ENCODE measurements around the gene WSCD2.

The WSCD2 gene

DNA sequence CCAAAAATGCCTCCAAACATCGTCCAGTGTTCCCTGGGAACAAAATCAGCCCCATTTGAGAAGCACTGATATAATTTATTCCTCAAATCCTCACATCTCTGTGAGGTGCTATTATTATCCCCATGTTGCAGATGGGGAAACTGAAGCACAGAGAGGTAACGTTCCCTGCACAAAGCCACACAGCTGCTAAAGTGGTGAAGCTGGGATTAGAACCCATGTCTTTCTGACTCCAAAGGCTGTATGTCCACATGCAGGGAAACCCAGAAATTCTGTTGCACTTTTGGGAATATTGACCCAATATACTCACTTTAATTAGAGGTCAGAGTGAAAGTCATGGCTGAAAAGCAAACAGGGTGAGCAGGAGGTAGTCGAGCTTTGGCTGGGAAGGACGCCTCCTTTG lies 19.1 kb upstream of the WSCD2 start:
- no peak for FAIRE-seq

DNA sequence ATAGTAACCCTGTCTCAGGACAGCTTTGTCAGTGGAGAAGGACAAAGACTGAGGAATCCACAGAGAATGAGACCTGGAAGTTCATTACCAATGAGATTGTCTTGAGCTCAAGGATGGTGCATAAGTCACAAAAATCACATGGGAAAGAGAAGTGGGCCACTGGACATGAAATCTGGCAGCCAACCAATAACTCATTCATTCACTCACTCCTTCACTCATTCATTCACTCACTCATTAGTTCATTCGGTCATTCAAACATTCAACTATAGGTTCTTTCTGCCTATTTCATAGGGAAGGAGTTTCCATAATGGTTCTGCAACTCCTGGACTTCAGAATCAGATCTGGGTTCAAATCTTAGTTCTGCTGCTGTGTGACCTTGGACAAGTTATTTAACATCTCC lies 18.2 kb upstream of the WSCD2 start:
- no peak for FAIRE-seq

DNA sequence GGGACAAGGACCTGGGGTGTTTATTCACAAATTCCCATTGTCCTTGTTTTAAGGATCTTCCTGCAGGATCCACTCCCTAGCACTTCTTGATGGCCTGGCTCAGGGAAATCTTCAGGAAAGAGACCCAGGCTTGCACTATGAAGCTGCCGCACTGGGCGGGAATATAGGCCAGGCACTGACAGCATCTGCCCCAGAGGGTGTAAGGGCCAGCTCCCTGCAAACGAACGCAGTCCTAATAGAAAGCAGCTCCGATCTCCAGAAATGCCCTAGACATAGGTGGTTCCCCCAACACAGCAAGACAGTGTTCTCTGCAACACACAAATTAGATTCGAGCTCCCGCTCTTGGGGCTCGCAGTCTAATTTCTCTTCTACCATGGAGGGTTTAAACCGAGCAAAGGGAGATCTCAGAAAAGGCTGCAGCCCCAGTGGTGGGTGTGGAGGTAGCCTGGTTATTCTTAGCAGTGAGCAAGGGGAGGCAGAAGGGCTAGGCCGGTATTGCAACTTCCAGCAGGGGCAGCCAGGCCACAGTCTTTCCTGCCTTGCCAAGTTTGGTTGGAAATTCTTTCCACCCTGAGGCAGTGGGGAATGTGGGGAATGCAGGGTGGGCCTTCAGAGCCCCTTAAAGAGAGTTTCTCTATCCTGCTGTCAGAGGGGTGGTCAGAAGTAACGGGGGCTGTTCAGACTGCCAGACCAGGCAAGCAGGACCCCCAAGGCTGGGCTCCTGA lies 16.1 kb upstream of the WSCD2 start:
- FAIRE-seq = no peak

DNA sequence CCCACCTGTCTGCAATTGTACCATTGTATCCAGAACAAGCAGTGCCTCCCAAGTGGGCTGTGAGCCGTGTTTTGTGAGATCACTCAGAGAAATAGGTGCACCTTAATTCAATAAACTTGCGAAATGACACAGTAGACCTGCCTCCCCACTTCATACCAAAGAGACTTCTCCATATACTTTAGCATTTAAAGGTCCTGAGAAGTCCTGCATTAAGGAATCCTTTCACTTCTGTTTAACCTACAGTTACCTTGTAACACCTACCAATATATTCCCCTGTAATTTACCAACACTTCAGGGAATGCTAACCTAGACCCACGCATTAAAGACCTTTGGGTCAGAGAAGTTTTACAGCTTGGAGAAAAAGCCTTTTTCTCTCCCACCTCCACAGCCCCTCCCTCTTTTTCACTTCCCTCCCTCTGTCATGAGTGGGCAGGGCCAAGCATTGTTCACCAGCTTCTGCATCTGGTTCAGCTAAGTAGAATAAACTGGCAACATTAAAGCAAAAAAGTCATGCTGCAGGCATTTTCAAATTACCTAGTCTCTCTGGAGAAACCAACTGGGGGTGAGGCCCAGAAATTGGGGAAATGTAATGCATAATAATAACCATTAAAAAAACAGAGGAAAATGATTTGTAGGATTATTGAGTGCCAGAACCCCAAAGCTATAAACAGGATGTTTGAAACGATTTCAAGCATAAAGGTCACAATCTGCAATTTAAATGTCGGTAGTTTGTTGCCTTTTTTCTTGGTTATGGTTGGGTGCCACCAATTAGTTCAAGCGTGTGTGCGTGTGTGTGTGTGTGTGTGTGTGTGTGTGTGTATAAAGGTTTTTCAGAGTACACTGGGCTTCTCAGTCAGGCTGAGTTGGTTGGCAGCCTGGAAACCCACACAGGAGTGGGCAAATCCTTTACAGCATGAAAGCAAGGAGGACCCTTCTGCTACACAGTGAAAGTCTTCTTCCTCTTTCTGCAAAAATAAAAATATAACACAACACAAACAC lies 13.7 kb upstream of the WSCD2 start:
- no peak for FAIRE-seq

DNA sequence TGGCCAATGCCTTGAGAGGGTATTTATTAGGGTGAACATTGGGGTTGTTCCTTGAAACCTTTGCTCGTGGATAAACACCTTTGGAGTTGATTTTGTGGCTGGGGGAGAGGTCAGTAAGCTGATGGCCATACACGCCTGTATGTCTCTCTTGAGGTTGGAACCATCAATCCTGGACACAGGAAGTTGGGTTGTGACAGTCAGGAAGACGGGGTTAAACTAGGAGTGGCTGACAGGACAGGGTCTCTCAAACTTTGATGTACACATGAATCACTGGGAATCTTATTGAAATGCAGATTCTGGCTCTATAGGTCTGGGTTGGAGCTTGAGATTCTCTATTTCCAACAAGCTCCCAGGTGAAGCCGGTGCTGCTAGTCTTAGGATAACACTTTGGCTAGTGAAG lies 12.8 kb upstream of the WSCD2 start:
- no peak for FAIRE-seq

DNA sequence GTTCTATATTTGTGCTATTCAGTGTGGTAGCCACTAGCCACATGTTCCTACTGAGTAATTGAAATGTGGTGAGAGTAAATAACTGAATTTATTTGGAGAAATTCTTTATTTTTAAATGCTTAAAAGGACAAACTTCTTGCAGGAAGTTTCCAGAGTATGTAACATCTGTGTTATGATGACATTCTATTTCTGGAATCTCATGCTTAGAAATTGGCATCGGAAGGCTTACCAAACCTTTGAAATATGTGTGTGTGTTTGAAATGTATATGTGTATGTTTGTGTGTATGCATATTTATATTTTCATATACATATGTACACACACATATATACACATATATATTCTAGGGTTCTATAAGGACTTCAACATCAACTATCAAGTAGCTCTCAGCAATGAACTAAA lies 12.4 kb upstream of the WSCD2 start:
- FAIRE-seq = no peak

DNA sequence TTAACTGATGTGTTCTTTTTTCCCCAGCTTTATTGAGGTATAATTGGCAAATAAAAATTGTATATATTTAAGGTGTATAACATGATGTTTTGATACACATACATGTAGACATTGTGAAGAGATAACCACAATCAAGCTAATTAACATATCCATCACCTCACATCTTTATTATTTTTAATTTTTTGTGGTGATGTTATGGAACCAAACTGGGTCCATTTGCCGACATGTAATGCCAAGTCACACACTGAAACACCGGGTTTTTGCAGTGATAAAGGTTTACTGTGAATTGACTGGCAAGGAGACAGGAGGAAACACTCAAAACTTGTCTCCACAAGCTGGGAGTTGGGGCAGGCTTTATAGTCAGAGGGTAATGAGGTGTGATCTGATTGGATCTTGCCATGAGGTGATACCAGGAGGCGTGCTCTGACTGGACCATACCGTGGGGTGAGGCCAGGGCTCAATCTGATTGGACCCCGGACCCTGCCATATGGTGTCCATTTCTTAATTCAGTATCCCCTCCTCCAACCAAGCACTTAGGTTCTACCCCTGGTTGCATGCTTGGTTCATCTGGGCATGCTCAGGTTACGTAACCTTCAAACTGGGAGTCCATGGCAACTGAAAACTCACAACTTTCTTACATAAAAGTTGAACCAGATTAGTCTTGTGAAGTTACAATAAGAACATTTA lies 11.8 kb upstream of the WSCD2 start:
- no peak for FAIRE-seq

DNA sequence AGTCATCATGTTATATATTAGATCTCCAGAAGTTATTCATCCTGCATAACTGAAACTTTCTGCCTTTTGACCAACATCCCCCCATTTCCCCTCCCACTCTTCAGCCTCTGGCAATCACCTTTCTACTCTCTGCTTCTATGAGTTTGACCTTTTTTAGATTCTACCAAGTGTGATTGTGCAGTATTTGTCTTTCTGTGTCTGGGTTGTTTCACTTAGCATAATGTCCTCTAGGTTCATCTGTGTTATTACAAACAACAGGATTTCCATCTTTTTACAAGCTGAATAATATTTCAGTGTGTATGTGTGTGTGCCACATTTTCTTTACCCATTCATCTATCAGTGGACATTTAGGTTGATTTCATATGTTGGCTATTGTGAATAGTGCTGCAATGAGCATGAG lies 11.2 kb upstream of the WSCD2 start:
- no peak for FAIRE-seq

DNA sequence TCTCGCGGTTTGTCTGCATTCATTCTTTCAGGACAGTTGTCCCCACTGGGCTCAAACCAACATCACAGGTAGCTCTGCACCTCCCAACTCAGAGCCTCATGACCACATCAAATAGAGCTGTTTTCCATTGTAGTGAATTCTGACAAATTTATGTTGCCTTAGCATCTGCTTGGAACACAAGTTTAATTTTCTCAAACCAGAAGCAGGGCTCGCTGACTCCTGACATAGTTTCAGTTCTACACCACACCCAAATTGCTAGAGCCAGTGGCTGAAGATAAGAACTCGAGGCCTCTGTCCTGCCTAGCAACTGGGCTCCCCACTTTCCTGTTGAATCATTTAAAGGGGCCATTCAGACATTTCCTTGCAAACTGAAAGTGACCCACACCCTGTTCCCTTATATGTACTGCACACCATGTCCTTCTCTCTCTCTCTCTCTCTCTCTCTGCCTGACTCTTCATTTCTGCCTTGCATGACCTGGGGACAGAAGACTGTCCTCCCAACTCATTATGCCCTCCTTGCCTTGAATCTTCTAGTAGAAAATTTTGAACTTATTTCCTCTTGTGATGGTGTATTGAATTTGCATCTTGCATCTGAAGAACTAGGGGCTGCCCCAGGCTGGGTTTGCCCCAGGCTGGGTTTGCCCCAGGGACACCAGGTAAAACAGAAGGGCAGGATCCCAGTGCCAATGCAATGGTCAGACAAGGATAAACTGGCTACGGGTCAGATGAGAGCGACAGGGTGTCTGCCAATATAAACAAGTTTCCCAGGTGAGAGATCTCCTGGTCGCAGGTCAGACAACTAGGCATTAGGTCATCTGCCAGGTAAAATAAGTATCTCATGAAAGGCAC lies 9.7 kb upstream of the WSCD2 start:
- FAIRE-seq = no peak

DNA sequence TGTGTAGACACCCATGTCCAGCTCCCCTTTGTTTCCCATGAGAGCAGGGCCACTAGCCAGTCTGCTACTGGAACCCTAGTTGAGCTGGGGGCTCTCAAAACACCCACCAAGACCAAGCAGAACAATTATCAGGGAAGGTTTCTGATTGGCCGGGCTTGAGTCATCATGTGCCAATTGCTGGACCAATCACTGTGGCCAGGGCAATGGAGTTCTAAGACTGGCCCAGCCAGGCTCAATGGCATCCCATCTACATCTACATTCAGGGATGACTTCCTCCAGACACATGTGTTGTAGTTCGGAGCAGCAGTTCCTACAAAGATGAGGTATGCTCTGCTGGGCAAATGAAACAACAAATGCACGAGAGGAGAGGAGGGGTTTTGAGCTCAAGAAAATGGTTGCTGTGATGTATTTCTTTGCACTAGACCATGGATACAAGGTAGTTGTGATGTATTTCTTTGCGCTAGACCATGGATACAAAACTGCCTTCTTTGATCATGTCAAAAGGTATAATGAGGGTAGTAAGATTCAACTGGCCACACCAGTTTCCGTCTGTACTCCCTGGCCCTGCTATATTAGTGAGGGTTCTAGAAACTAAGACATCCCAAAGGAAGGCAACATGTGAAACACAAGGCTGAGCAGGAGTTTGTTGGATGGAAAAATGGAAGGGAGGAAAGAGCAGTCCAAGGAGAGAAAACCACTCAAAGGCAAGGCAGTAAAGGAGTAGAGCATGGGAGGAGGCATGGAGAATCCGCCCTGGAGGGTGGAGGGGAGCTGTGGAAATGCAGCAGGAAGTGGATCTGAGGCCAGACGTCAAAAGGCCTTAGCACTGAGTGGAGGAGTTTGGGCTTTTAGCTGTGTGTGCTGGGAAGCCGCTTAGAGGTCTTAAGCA lies 8.9 kb upstream of the WSCD2 start:
- FAIRE-seq = no peak

DNA sequence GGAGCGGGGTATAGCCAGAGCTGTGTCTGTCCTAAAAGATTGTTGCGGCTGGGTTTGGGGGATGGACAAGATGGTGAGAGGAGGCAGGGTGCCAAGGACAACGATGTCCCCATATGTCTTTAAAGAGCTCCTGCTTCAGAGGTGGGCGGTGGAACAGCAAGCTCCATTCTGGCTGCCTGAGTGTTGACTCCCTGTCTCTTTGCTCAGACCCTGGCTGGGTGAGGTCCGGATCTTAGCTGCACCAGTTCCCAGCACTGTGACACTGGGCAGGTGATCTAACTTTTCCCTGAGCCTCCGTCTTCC lies 8.3 kb upstream of the WSCD2 start:
- FAIRE-seq = no peak

DNA sequence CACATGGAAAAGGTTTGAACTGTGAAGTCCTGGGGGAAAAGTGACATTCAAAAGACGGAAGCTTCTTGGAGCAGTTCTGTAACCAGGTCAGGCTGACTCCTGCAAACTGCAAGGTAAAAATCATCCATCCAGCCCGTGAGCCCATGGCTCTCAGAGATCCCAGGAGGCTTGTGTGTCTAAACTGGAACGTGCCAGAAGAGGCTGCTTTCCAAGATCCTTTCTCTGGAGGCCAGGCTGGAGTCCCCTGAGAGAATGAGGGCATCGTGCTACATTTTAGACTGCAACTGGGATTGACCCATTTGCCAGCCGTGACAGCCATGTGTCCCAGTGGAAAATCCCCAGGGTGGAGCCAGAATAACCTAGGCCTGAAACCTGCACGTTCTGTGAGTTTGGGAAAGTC lies 7.8 kb upstream of the WSCD2 start:
- FAIRE-seq = no peak

DNA sequence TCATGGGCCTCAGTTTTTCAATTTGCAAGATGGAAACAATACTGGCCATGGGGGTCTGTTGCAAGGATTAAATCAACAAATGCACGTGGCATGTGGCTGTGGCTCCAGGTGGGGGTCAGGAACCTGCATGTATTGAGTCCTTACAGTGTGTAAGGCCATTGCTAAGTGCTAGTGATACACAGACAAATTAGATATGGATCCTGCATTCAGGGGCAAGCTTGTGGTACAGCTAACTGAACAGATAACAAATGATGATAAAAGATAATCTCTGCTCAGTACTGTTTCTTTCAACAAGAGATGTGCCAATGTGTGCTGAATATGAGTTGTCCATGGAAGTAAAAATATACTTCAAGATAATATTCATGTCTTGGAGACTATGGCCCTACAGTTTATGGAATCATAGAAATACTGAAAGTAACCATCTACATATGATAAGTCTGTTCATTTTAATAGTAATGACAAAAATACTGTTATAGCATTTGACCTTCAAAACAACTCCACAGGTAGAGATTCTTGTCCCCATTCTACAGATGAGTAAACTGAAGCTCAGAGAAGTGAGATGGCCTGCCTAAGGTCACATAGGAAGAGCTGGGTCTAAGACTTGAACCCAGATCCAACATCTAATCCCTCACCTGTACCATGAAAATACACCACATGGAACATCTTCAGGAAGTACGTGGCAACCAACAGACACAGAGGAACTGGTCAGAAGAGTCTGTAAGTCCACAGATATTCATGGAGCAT lies 7.2 kb upstream of the WSCD2 start:
- FAIRE-seq = no peak

DNA sequence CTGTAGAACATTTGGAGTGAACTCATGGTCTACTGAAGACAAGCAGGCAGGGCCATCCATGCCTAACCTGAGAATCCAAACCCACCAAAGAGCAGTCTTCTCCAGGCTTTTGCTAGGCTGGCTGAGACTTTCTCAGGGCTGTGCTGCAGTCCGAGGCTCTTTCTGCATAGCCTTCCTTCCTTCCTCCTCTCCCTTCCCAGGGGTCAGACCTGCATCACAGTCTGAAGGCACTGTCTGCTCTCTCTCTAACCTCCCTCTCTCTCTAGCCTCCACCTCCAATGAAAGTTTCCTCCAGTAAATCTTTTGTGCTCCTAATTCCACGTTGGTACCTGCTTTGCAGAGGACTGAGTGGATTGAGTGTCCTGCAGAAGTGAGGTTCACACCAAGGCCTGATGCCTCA lies 6.4 kb upstream of the WSCD2 start:
- FAIRE-seq = no peak

DNA sequence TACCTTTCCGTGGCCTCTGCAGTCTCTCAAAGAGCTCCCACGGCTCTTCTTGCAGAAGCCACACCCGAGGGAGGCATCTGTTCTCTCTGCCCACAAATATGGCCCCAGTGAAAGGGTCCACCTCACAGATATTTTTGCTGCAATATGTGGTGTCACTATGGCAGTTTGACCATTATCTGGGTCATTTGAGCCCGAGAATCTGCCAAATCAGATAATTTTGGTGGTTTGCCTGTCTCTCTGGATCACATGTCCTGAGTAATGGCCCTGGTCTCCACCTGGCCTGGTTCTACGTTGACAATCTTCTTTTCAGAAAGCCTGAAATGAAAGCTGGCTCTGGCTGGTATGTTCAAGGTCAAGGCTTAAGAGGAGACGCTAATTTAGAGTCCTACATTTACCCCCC lies 5.7 kb upstream of the WSCD2 start:
- no peak for FAIRE-seq

DNA sequence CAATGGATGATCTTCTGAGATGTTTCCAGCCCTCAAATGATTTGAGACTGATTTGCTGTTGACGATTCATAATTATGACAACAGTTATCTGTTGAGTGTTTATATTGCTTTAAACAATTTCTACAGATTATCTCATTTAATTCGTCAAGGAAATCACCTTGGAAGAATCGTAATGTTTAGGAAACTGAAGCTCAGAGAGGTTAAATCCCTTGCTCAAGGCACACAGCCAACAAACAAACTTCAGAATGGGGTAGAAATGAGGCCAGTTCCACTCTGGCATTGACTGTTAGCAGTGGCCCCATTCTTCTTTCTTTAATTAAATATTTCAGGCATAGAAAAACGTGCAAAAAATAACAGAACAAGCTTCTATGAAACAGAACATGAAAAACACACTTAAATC lies 4.0 kb upstream of the WSCD2 start:
- FAIRE-seq = no peak

DNA sequence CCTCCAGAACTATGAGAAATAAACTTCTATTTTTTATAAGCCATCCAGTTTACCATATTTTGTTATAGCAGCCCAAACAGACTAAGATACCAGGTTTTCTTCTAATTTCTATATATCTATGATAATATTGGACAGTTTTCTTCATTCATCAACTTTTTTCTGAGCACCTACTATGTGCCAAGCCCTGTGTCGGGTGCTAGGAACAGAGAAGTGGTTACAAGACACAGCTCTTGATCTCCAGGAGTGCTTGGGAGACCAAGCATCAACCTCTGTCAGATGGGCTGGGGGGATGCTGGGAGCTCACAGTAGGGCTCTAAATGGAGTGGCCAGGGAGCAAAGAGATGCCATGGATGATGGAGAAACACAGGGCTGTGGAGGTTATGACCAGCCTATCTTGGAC lies 2.9 kb upstream of the WSCD2 start:
- FAIRE-seq = no peak

DNA sequence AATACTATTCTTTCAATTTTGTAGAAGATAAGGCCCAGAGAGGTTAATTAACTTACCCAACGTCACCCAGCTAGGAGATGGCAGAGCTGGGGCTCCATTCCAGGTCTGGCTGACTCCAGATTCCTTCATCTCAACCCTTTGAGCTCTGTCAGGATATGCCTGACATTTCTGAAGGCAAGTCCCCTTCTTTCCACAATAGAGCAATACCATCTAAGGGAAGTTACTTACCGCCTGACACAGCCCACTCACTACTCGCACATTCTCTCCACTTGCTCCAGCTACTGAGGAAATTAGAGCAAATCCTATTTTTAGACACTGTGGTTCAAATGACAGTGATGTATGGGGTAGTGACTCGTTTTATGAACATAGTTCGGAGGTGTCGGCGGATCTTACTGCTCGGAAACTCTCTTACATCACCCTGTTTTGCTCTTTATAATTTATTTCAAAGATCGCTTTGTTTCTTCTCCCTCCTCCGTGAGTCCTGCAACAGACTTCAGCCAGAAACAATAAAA lies 2.0 kb upstream of the WSCD2 start:
- FAIRE-seq = no peak

DNA sequence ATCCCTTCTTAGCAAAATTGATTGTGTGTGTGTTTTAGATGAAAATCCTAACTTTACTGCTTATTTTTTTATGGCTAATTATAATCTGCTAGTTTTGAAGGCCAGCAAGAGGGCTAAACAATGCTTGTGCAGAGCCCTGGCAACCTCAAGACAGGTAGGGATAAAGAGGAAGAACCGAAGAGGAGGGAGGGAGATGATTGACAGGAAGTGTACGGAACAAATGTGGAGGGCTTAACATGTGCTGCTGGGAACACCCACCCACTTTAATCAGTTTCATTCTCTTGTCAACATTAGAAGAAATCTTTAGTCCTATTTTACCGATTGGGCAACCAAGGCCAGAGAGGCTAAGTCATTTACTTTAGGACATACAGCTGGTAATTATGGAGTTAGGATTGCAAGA lies 1.4 kb upstream of the WSCD2 start:
- no peak for FAIRE-seq

DNA sequence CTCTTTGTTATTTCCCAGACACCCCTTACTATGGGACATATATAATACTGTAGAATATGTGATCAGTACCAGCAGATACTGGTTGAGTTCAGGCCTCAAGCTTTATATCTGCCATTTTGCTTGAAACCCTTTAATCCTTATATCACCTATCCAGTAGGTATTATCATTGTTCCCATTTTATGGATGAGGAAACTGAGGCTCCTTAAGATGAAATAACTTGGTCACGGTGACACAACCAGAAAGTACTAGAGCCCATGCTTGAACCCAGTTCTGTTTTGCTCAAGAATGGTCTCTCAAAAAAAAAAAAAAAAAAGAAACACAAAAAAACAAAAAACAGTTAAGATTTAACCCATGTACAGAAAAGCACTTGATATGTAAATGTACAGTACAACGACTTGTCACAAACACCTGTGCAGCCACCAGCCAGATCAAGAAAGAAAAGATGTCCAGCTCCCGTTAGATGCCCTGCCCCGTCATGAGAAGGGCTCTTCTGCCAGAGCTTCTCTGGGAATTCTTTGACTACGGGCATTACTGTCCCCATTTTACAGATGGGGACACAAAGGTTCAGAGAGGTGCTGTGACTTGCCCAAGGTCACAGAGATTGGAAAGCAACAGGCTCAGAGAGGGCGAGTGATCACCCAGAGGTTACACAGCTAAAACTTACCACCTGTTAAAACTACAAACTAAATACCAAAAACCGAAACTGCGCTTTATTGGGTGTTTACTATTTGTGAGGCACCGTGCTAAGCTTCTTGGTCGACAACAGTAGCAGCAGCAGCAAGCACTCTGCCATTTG lies 669 bp upstream of the WSCD2 start:
- no peak for FAIRE-seq
